GM19043 (cell line): Measurements from ENCODE around the gene MTUS2.
A peak's percentile ranks its signal among the peaks of the same experiment; 100 is the strongest.

ENCODE experiments used
- ATAC-seq: cut with Tn5 transposase; IDR thresholded peaks from one replicate; pipeline ENCODE4 v1.9.1; 2021; ENCODE audit warnings: low read depth; ENCODE audit not compliant: unreplicated experiment

MTUS2 gene

GRCh38 chr13:29101409-29101808 is 281.3 kb downstream of the MTUS2 start:
- ATAC-seq, result no peak

- no peak for ATAC-seq
Observed at GRCh38 chr13:29101905-29102304, 281.8 kb downstream of the MTUS2 start.

DNA sequence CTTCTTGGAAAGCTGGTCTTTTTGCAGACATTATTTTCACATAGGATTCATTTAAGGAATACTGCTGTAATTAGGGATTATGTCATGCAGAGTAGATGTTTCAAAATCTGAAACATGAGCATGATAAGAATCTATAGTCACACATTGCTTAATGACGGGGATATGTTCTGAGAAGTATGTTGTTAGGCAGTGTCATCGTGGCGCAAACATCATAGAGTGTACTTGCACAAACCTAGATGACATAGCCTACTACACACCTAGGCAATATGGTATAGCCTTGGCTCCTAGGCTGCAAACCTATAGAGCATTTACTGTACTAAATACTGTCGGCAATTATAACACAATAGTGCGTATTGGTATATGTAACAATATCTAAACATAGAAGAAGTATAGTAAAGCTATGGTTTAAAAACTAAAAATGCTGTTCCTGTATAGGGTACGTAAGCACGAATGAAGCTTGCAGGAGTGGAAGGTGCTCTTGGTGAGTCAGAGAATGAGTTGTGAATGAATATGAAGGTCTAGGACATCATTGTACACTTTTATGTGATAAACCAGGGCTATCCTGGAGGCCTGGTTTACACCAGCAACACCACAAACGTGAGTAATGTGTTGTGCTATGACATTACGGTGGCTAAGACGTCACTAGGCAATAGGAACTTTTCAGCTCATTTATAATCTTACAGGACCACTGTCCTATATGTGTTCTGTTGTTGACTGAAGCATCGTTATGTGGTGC is 283.1 kb downstream of the MTUS2 start:
- ATAC-seq, result no peak

- ATAC-seq, result no peak
Observed at GRCh38 chr13:29104461-29104860, 284.3 kb downstream of the MTUS2 start.

DNA sequence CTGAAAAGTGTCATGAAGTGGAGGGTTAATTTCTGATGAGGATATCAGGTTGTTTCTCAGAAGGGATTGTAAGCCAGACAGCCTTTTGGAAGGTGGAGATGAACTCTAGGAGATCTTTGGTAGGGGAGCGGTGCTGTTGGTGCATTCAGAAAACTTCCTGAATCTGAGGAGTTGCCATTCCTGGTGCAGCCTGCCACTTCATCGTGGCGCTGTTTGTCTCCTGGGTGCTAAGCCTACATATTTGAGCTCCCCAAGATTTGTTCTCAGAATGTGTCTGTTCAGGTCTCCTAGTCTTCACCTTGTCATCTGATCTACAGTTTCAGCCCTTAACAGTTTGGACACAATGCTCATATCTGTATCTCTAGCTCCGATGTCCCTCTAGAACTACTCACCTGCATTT is 285.6 kb downstream of the MTUS2 start:
- no peak for ATAC-seq

DNA sequence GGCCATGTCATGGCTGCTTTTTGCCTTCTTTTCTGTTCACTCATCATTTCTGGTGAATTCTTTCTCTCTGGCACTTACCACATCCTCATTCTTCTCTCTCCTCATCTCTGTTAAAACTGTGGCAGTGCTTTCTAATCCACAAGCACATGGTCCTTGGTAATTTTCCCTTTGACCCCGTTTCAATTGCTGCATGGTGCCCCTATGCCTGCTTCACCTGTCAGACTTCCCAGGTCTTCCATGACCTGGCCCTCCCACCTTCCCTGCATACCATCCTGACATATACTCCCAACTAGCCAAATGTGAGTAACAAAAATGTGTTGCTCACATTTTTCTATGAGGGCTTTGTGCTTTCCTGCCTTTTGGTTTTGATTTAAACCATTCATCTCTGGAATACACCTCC is 286.5 kb downstream of the MTUS2 start:
- ATAC-seq, result no peak

DNA sequence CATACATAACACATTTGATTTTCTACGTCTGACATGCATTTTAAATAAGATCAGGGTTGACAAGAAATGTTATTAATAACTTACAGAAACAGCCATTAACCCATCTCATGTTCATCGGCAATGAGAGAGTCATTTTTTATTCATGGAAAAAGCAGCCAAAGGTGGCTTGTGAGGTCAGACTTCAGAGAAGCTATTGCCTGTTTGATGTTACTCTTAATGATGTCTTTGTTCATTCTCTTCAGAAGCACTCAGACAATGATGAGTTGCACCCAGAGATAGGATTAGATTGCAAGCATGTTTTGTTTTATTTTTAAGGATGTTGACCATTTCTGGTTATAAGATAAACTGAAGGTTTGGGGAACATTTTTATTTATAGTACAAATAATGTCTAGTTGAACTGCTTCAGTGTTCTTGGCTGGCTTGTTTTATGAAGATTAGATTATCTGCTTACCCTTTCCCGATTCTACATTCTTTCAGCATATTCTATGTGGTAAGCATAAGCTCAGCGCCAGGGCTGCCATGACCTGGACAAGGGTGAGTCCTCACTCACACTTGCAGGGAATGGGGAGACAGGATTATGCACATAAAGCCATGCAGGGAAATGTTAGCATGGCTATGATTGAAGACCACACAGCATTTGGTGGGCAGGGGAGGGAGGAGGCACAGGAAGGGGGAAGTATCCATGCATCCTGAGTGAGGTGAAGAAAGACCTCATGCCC is 288.1 kb downstream of the MTUS2 start:
- ATAC-seq, result no peak

DNA sequence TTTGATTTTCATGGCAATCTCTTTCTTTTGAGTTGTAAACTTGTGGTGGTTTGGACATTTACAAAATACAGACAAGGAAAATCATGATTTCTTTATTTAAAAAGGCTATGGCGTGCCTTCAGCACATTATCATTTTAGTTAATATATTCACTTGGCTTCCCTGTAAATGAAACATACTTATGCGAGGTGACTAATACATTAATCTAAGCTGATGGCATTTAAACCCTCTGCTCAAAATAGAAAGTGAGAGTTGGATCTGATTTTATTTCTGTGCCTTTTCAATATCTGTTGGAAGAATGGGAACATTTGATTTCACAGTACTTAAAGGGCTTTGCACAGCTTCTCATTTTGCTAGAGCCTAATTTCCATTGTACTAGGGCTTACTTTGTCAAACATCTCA is 289.8 kb downstream of the MTUS2 start:
- no peak for ATAC-seq

GRCh38 chr13:29111446-29111845 is 291.3 kb downstream of the MTUS2 start:
- no peak for ATAC-seq

DNA sequence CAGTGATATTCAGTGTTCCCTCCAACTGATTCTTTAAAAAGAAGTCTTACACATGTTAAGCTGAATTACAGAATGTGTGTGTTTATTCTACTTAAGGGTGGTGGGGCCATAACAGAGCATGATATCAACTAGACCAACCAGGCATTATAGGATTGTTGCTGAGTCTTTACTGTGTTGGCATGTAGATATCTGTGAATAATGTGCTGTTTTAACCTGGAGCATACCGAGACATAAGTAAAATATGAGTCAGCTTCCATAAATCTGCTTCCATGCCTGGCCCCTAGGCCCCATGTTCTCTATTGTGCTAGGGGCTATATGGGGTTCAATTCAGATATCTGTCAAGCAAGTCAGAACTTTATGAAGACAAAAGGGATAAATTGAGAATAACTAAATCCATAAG is 295.7 kb downstream of the MTUS2 start:
- ATAC-seq, result no peak

GRCh38 chr13:29117663-29118062 is 297.5 kb downstream of the MTUS2 start:
- ATAC-seq, result no peak

GRCh38 chr13:29118471-29118870 is 298.3 kb downstream of the MTUS2 start:
- no peak for ATAC-seq

GRCh38 chr13:29125191-29125933 is 305.2 kb downstream of the MTUS2 start:
- ATAC-seq, result peak; percentile 69

GRCh38 chr13:29125934-29126424 is 305.8 kb downstream of the MTUS2 start:
- peak; percentile 55 for ATAC-seq

- ATAC-seq, result no peak
Observed at GRCh38 chr13:29129616-29130015, 309.5 kb downstream of the MTUS2 start.

GRCh38 chr13:29131159-29131558 is 311.0 kb downstream of the MTUS2 start:
- ATAC-seq, result no peak

DNA sequence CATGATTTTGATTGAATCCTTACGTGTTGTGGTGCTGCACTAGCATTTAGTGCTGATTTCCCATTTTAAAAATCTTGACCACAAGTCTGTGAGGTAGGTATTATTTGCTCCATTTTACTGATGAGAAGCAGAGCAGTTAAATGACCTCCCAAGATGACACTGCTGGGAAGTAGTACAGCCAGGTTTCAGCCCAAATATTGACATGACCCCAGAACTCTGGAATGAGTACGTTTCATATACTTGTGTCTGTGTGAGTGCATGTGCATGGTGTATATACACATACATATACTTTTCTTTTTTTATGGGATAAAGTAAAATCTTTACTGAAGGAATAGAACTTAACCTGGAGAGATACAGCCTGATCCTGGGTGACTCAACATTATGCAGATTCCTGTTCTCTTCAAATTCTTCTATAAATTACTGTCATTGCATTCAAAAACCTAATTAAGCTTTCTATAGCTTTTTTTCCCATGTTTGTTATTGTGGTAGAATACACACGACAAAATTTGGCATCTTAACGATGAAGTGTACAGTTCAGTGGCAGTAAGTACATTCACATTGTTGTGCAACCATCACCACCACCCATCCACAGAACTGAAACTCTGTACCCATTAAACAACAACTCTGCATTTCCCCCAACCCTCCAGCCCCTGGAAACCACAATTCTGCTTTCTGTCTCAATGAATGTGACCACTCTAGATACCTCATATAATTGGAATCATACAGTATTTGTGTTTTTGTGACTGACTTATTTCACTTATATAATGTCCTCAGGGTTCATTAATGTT is 311.9 kb downstream of the MTUS2 start:
- no peak for ATAC-seq

GRCh38 chr13:29136341-29136740 is 316.2 kb downstream of the MTUS2 start:
- ATAC-seq, result no peak

- ATAC-seq, result no peak
Observed at GRCh38 chr13:29137016-29137415, 316.9 kb downstream of the MTUS2 start.

DNA sequence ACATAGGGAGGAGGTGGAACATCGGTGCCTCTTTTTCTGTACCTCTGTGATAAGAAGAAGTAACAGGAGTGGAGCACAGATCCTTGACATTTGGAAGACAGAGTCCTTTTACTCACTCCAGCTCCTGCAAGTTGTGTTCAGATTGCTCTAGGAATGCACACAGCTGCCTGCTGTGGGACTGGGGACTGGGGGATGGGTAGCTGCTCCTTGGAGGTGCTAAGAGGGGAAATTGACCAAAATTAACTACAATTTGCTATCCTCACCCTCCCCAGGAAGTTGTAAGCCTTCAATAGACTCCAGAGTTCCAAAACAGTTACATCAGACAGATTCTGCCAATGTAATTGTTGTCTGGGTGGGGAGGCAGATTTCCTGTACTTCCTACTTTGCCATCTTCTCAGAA is 317.9 kb downstream of the MTUS2 start:
- ATAC-seq, result no peak

- no peak for ATAC-seq
Observed at GRCh38 chr13:29140277-29140676, 320.1 kb downstream of the MTUS2 start.
